Endothelial cell (in vitro differentiated cells): ENCODE results near the gene PP2D1. TPM values are rescaled to one million over a fixed set of nuclear protein-coding genes. Genes with fewer than 3 reads are reported as not detected.
"Not testable (repeated sequence)": the region's sequence is repeated elsewhere in the genome, so short reads cannot be mapped to it uniquely, and the experiment has no call there.

Experiments used
- DNase-seq: peaks from one replicate; pipeline ENCODE4 v3.0.0; 2021; ENCODE audit warnings: low spot score
- H3K27ac Mint-ChIP-seq: one replicate; pipeline ENCODE4 v1.8.0; 2021; ENCODE audit warnings: mixed read lengths, inconsistent platforms; ENCODE audit not compliant: unreplicated experiment
- H3K27me3 Mint-ChIP-seq: one replicate; pipeline ENCODE4 v1.8.0; 2021; ENCODE audit warnings: mild to moderate bottlenecking, moderate library complexity, mixed read lengths, inconsistent platforms; ENCODE audit not compliant: unreplicated experiment
- H3K36me3 Mint-ChIP-seq: one replicate; pipeline ENCODE4 v1.8.0; 2021; ENCODE audit warnings: mild to moderate bottlenecking, low read depth, mixed read lengths, inconsistent platforms; ENCODE audit not compliant: unreplicated experiment
- H3K4me1 Mint-ChIP-seq: one replicate; pipeline ENCODE4 v1.8.0; 2021; ENCODE audit warnings: mild to moderate bottlenecking, mixed read lengths, inconsistent platforms; ENCODE audit not compliant: unreplicated experiment
- H3K4me3 Mint-ChIP-seq: one replicate; pipeline ENCODE4 v1.8.0; 2021; ENCODE audit warnings: mild to moderate bottlenecking, mixed read lengths, inconsistent platforms; ENCODE audit not compliant: unreplicated experiment
- H3K9me3 Mint-ChIP-seq: one replicate; pipeline ENCODE4 v1.8.0; 2021; ENCODE audit warnings: mixed read lengths, inconsistent platforms; ENCODE audit not compliant: unreplicated experiment
- CTCF ChIP-seq: fragments of 200-600 bp; sonication (generic); IDR thresholded peaks from one replicate; pipeline ENCODE4 v1.5.0; 2021; ENCODE audit warnings: antibody characterized with exemption; ENCODE audit not compliant: unreplicated experiment
- total RNA-seq: library from RNA; stranded (reverse); fragmentation: NEBNext Ultra II Directional; extraction: Animal tissue kit (Norgen Biotek cat#: 25700); gene quantifications from one replicate; pipeline ENCODE4 v1.2.1, GENCODE V29; 2021; ENCODE audit not compliant: unreplicated experiment

Gene PP2D1
- total RNA-seq, 1 donor from 2014 or later, result not detected

DNA sequence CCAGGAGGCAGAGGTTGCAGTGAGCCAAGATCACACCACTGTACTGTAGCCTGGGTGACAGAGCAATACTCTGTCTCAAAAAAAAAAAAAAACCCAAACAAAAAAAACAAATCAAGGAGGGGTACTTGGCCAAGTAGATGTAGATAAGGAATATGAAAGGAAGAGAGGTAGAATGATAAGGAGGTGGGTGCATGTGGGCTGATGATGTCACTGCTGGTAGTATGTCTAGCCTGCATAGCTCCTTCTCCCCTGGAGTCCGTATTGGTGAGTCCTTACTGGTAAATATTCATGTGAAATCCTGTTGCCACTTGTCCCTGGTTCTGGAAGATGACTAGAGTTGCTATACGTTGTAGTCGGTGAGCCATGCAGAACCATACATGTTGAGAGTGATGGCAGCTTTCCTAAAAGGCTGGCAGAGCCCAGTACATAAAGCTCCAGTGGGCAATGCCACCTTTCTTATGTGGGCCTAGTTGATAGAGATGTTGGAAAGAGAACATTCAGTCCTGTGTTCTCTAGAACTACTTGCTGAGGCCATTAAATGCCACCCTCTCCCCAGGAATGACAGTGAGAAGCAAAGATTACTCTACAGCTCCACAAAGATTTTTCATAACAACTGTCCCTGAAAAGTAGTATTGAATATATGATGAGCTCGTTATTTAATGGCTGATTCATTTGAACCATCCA, 39.2 kb upstream of the PP2D1 start:
- Mint-ChIP-seq H3K9me3 (no peaks in the 10 kb centered on the region), H3K4me1 (no peaks in the 10 kb centered on the region), H3K27me3 (peaks cover 2% of the 10 kb centered on the region), H3K36me3 (no peaks in the 10 kb centered on the region), H3K4me3 (no peak overlapping the region), H3K27ac (no peak overlapping the region)
- TF ChIP-seq CTCF, result no peak
- DNase-seq, result no peak

GRCh38 chr3:20047976-20048883, 36.2 kb upstream of the PP2D1 start:
- Mint-ChIP-seq H3K36me3 (no peaks in the 10 kb centered on the region), H3K27me3 (peaks cover 2% of the 10 kb centered on the region), H3K9me3 (no peaks in the 10 kb centered on the region), H3K4me3 (no peak overlapping the region), H3K4me1 (peaks cover 1% of the 10 kb centered on the region), H3K27ac (no peak overlapping the region)
- DNase-seq, result no peak
- TF ChIP-seq CTCF, result no peak

GRCh38 chr3:20047341-20047779, 35.3 kb upstream of the PP2D1 start:
- Mint-ChIP-seq H3K4me3 (no peak overlapping the region), H3K27ac (no peak overlapping the region), H3K9me3 (no peaks in the 10 kb centered on the region), H3K36me3 (no peaks in the 10 kb centered on the region), H3K4me1 (peaks cover 3% of the 10 kb centered on the region), H3K27me3 (peaks cover 2% of the 10 kb centered on the region)
- DNase-seq, result no peak
- TF ChIP-seq CTCF, result no peak

GRCh38 chr3:20046556-20046955, 34.5 kb upstream of the PP2D1 start:
- H3K4me1 Mint-ChIP-seq, result peaks cover 5% of the 10 kb centered on the region
- H3K9me3 Mint-ChIP-seq, result no peaks in the 10 kb centered on the region
- no peak for DNase-seq
- H3K4me3 Mint-ChIP-seq, result no peak overlapping the region
- no peak for TF ChIP-seq CTCF
- no peak overlapping the region for H3K27ac Mint-ChIP-seq
- peaks cover 7% of the 10 kb centered on the region for H3K36me3 Mint-ChIP-seq
- H3K27me3 Mint-ChIP-seq, result peaks cover 3% of the 10 kb centered on the region

DNA sequence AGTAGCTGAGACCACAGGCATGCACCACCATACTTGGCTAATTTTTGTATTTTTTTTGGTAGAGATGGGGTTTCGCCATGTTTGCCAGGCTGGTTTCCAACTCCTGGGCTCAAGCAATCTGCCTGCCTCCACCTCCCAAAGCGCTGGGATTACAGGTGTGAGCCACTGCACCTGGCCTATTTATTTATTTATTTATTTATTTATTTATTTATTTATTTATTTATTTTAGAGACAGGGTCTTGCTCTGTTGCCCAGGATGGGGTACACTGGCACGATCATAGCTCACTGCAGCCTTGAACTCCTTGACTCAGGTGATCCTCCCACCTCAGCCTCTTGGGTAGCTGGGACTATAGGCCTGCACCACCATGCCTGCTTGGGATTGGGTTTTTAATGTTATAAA, 33.1 kb upstream of the PP2D1 start:
- H3K27ac Mint-ChIP-seq, H3K36me3 Mint-ChIP-seq, H3K4me3 Mint-ChIP-seq, H3K9me3 Mint-ChIP-seq, DNase-seq, H3K4me1 Mint-ChIP-seq, H3K27me3 Mint-ChIP-seq: not testable (repeated sequence)
